Measurements from ENCODE around the gene NR2F2. TPM values are rescaled to one million over a fixed set of nuclear protein-coding genes. Genes with fewer than 3 reads are reported as not detected.

Gene NR2F2
- polyA plus RNA-seq, 1 of the 3 experiments (the other 2 are of a cell fraction), result 3.9 TPM

DNA sequence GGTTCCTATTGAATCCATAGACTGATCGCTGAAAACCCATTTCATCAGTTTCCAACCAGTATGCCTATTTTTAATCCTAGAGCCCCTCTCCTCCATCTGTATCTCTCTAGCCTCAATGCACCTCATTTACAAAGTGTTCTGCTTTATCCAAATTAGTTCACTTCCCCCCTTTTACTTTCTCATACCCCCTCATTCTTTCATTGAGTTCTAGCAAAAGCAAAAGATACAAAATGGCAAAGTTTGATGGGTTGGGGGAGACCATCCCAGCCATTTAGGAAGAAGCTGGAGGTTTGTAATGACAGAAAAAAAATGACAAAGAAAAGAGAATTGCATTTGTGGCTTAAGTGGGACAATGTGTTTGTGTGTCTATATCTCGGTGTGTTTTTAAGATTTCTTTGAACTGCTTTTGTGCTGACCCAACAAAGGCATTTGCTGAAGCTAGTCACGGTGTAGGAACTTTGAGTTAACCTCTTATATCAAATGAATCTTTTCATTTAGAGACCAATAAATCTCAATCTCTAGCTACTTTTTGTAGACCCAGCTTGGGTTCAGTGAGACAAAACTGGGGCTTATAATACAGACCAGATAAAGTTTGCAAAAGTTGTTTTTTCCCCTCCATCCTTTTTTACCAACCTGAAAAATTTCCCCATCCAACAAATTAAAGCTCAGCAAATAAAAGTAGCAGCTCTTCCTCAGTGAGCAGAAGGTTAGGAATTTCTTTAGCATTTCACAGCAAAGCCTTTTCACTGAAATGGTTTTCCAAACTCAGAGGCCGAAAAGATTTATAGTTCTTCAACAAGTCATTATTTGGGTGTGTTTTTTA lies 18.7 kb downstream of the NR2F2 start:
- POLR2A ChIA-PET, result no interaction called here
- H3K4me2 ChIP-seq, result no peak overlapping the region
- no peak overlapping the region for H2AFZ ChIP-seq (ENCODE audit: low read depth)
- no peaks in the 10 kb centered on the region for H4K20me1 ChIP-seq (ENCODE audit: insufficient read depth)
- no peak overlapping the region for H3K27ac ChIP-seq (ENCODE audit: low read depth in 2 of 2, low read length in 1 of 2)
- no peaks in the 10 kb centered on the region for H3K36me3 ChIP-seq (replicated peaks in 1 of 2; ENCODE audit: control insufficient read depth in 1 of 2, insufficient read depth in 2 of 2, low read length in 1 of 2)
- DNase-seq, result no peak
- H3K27me3 ChIP-seq (ENCODE audit: insufficient read depth), result peaks cover 78% of the 10 kb centered on the region
- H3K4me1 ChIP-seq (ENCODE audit: control insufficient read depth in 1 of 2, insufficient read depth in 2 of 2, low read depth in 1 of 2, low read length in 1 of 2), result peaks cover 0 to 3% of the 10 kb centered on the region in 2 experiments; a peak in 2 of 4 replicates
- H3K9me3 ChIP-seq, result no peaks in the 10 kb centered on the region
- no peaks in the 10 kb centered on the region for H3K9me2 ChIP-seq
- peaks cover 3% of the 10 kb centered on the region for H3F3A ChIP-seq (replicated peaks; ENCODE audit: insufficient read depth)
- 34% methylated on average over 4 of the region's 4 CpGs for WGBS (ENCODE audit: low lambda C conversion rate)
- H3K9ac ChIP-seq, result no peak overlapping the region
- no peak for TF ChIP-seq MAX (IDR thresholded peaks at IDR 0.05; ENCODE audit: low read depth)
- TF ChIP-seq EZH2phosphoT487 (IDR thresholded peaks at IDR 0.05; ENCODE audit: borderline replicate concordance, low read depth), result 0 out of 2 replicates have a peak, but pooled peaks have one; percentile 33
- no peaks in the 10 kb centered on the region for H3K79me2 ChIP-seq (ENCODE audit: insufficient read depth)
- CTCF ChIA-PET, result interaction anchor here (0.7 to 1.4 kb wide), 5 partner anchors 9 to 1090 kb away, joined by 3 to 4 read pairs (median 3); no protein-coding TSS in a partner anchor
- no peak overlapping the region for H3K4me3 ChIP-seq (ENCODE audit: low read depth in 2 of 2, low read length in 1 of 2)

GRCh38 chr15:96349857-96350720 lies 19.6 kb downstream of the NR2F2 start:
- H3K9me3 ChIP-seq, result no peaks in the 10 kb centered on the region
- H2AFZ ChIP-seq (ENCODE audit: low read depth), result no peak overlapping the region
- POLR2A ChIA-PET, result no interaction called here
- TF ChIP-seq RXRA (IDR thresholded peaks at IDR 0.05; ENCODE audit: borderline replicate concordance, low read depth) (no peak), FOSL2 (IDR thresholded peaks at IDR 0.05; ENCODE audit: borderline replicate concordance, low read depth) (no peak), MEF2A (IDR thresholded peaks at IDR 0.05; ENCODE audit: borderline replicate concordance, low read depth) (no peak), SIN3A (IDR thresholded peaks at IDR 0.05; ENCODE audit: borderline replicate concordance, low read depth, low read length) (no peak), ELF1 (IDR thresholded peaks at IDR 0.05) (no peak), POLR2AphosphoS5 (IDR thresholded peaks at IDR 0.05; ENCODE audit: low read depth, low read length) (no peak), EZH2phosphoT487 (IDR thresholded peaks at IDR 0.05; ENCODE audit: borderline replicate concordance, low read depth) (no peak)
- H3K79me2 ChIP-seq (ENCODE audit: insufficient read depth), result no peaks in the 10 kb centered on the region
- H3K27ac ChIP-seq (ENCODE audit: low read depth in 2 of 2, low read length in 1 of 2), result no peak overlapping the region
- H3K4me2 ChIP-seq, result no peak overlapping the region
- 15% methylated on average over 7 of the region's 7 CpGs for WGBS (ENCODE audit: low lambda C conversion rate)
- no peaks in the 10 kb centered on the region for H3K9me2 ChIP-seq
- H3K9ac ChIP-seq, result no peak overlapping the region
- peaks cover 3% of the 10 kb centered on the region for H3F3A ChIP-seq (replicated peaks; ENCODE audit: insufficient read depth)
- CTCF ChIA-PET, result interaction anchor here (0.9 to 1.4 kb wide), 3 partner anchors 8 to 266 kb away, joined by 3 to 4 read pairs (median 3); no protein-coding TSS in a partner anchor
- no peak for DNase-seq
- H3K36me3 ChIP-seq (replicated peaks in 1 of 2; ENCODE audit: control insufficient read depth in 1 of 2, insufficient read depth in 2 of 2, low read length in 1 of 2), result no peaks in the 10 kb centered on the region
- H3K4me3 ChIP-seq (ENCODE audit: low read depth in 2 of 2, low read length in 1 of 2), result no peak overlapping the region
- peaks cover 86% of the 10 kb centered on the region for H3K27me3 ChIP-seq (ENCODE audit: insufficient read depth)
- H3K4me1 ChIP-seq (ENCODE audit: control insufficient read depth in 1 of 2, insufficient read depth in 2 of 2, low read depth in 1 of 2, low read length in 1 of 2), result peaks cover 0 to 3% of the 10 kb centered on the region in 2 experiments; a peak in 2 of 4 replicates
- no peaks in the 10 kb centered on the region for H4K20me1 ChIP-seq (ENCODE audit: insufficient read depth)
